ENCODE data around the gene FBP2. TPM values are rescaled to one million over a fixed set of nuclear protein-coding genes. Genes with fewer than 3 reads are reported as not detected.

The FBP2 gene
- total and polyA plus RNA-seq, 2 of the 8 experiments (the other 6 are each of a cell fraction or from before 2014, with no cell fraction given) = not detected

DNA sequence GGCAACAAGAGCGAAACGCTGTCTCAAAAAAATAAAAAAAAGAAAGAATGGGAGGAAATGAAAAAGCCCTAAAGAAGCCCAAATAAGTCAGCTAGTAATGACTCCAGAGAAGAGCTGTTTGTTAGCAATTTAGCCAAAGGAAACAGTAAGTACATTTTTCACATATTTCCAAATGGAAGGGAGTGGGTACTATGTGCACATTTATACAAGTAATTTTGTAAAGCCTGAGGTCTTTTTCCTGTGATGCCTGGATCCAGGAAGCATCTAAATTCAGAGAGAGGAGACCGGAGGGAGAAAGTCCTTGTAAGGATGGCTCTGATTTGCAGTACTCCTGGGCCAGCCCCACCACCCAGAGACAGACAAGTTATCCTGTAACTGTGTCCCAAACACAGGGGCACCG is 31.0 kb upstream of the FBP2 start:
- TF ChIP-seq SAP30 (IDR thresholded peaks at IDR 0.05; ENCODE audit: insufficient read depth, insufficient replicate concordance, low read length) (no peak), YY1 (IDR thresholded peaks at IDR 0.05; ENCODE audit: low read depth, low read length) (no peak), SP4 (IDR thresholded peaks at IDR 0.05; ENCODE audit: low read length) (no peak), CBX8 (IDR thresholded peaks at IDR 0.05; ENCODE audit: borderline replicate concordance, low read depth, low read length) (no peak), CREB1 (IDR thresholded peaks at IDR 0.05) (no peak), NANOG (IDR thresholded peaks at IDR 0.05; ENCODE audit: insufficient read depth, low read depth, low read length, poor library complexity, severe bottlenecking) (no peak), HDAC2 (IDR thresholded peaks at IDR 0.05; ENCODE audit: borderline replicate concordance in 1 of 2, low read depth in 2 of 2, low read length in 2 of 2) (no peak), BCL11A (IDR thresholded peaks at IDR 0.05; ENCODE audit: low read depth in 2 of 2, low read length in 2 of 2) (no peak), CHD2 (IDR thresholded peaks at IDR 0.05; ENCODE audit: low read length) (no peak), JUN (IDR thresholded peaks at IDR 0.05; ENCODE audit: low read depth, low read length) (no peak), FOSL1 (IDR thresholded peaks at IDR 0.05; ENCODE audit: insufficient read depth, low read depth, low read length) (no peak), POU5F1 (IDR thresholded peaks at IDR 0.05; ENCODE audit: low read depth, low read length) (no peak), RXRA (IDR thresholded peaks at IDR 0.05; ENCODE audit: insufficient read depth, low read depth, low read length) (no peak), TCF12 (IDR thresholded peaks at IDR 0.05; ENCODE audit: low read depth, low read length) (no peak)
- Histone ChIP-seq H3K23ac (ENCODE audit: insufficient read length) (no peak overlapping the region), H3K79me2 (ENCODE audit: control insufficient read depth in 1 of 2, insufficient read depth in 2 of 2, low read length in 2 of 2) (no peaks in the 10 kb centered on the region), H3K14ac (ENCODE audit: insufficient read length) (no peak overlapping the region), H2BK15ac (ENCODE audit: low read length) (no peak overlapping the region), H2BK5ac (ENCODE audit: low read depth, low read length) (no peak overlapping the region), H3K27me3 (replicated peaks in 1 of 4; ENCODE audit: control insufficient read depth in 3 of 4, extremely low read depth in 1 of 4, insufficient read depth in 3 of 4, low read length in 3 of 4) (no peaks in the 10 kb centered on the region; a peak in 1 of 7 replicates), H3K4me1 (replicated peaks in 1 of 4; ENCODE audit: control insufficient read depth in 3 of 4, insufficient read depth in 4 of 4, low read length in 3 of 4) (peaks cover 0 to 6% (median 2%) of the 10 kb centered on the region in 4 experiments; a peak in 5 of 7 replicates), H2AFZ (ENCODE audit: low read length) (no peak overlapping the region), H2BK20ac (ENCODE audit: low read length) (no peak overlapping the region), H3K79me1 (ENCODE audit: low read depth, low read length) (no peaks in the 10 kb centered on the region), H3K4me2 (ENCODE audit: insufficient read depth in 1 of 2, low read depth in 2 of 2, low read length in 2 of 2) (no peak overlapping the region), H3K18ac (ENCODE audit: extremely low read depth, low read length) (no peak overlapping the region), H2AK5ac (ENCODE audit: low read depth, low read length) (no peak overlapping the region), H4K20me1 (replicated peaks in 1 of 2; ENCODE audit: control insufficient read depth in 1 of 2, insufficient read depth in 2 of 2, low read length in 2 of 2) (no peaks in the 10 kb centered on the region), H3K23me2 (ENCODE audit: low read depth, low read length) (no peaks in the 10 kb centered on the region), H3K56ac (replicated peaks; ENCODE audit: insufficient read length, low read depth, low read length) (no peak overlapping the region), H2BK120ac (replicated peaks; ENCODE audit: low read depth, low read length) (no peak overlapping the region), H3K4me3 (ENCODE audit: extremely low read depth in 1 of 4, insufficient read depth in 2 of 4, low read depth in 3 of 4, low read length in 4 of 4) (no peak overlapping the region), H3K9ac (replicated peaks in 1 of 4; ENCODE audit: extremely low read depth in 1 of 4, low read depth in 3 of 4, low read length in 3 of 4) (no peak overlapping the region), H3K9me3 (ENCODE audit: insufficient read depth in 2 of 2, low read depth in 1 of 2, low read length in 1 of 2) (no peaks in the 10 kb centered on the region), H4K8ac (ENCODE audit: extremely low read depth, insufficient read depth, low read length) (no peak overlapping the region), H4K91ac (replicated peaks; ENCODE audit: insufficient read length, low read length) (no peak overlapping the region), H3K4ac (replicated peaks; ENCODE audit: insufficient read length, low read depth, low read length) (no peak overlapping the region), H3K36me3 (ENCODE audit: control insufficient read depth in 2 of 4, insufficient read depth in 4 of 4, low read length in 3 of 4) (no peaks in the 10 kb centered on the region), H3K27ac (ENCODE audit: low read depth, low read length) (no peak overlapping the region), H4K5ac (ENCODE audit: insufficient read length, low read depth, low read length) (no peak overlapping the region), H2BK12ac (ENCODE audit: low read depth, low read length) (no peak overlapping the region)
- FAIRE-seq (no peak), DNase-seq (ENCODE audit: low read depth in 1 of 2, low spot score in 2 of 2) (no peak)
- WGBS, 2 experiments (ENCODE audit: extremely low coverage in 1 of 2, insufficient coverage in 1 of 2, insufficient read length in 1 of 2, insufficient replicate concordance in 2 of 2, low coverage in 1 of 2, low lambda C conversion rate in 2 of 2, missing lambda C conversion rate in 1 of 2) = 92% methylated on average over 4 of the region's 4 CpGs; no CpG with 5 or more reads in 1 of the 2 experiments
- ChIA-PET POLR2A (ENCODE audit: partially characterized antibody) (interaction anchor here (1.0 kb wide), 1 partner anchor 70 kb away, joined by 4 read pairs; the partner anchor contains the start of gene PCAT7), CTCF (ENCODE audit: partially characterized antibody) (interaction anchor here (0.5 to 8.1 kb wide), 9 partner anchors 10 to 611 kb away, joined by 3 to 41 read pairs (median 4); no protein-coding TSS in a partner anchor)

Data from H1 (cell line).